Thyroid gland (tissue), 4 donors: ENCODE data around the gene NKD1. TPM values are rescaled to one million over a fixed set of nuclear protein-coding genes. Genes with fewer than 3 reads are reported as not detected.

ENCODE experiments used
- DNase-seq, 2 donors: peaks; one replicate each; pipeline ENCODE4 v3.0.0-alpha.2; 2019
- H3K27ac ChIP-seq, 3 donors: fragments of 200-600 bp; sonication (generic); 1 replicate in 2 of 3; 2 replicates in 1 of 3; pipeline ENCODE4 v1.5.1; 2016 to 2019; ENCODE audit warnings: mild to moderate bottlenecking in 1 of 3, moderate library complexity in 1 of 3
- H3K27me3 ChIP-seq: fragments of 200-600 bp; sonication (generic); one replicate; pipeline ENCODE4 v1.5.1; 2019
- H3K36me3 ChIP-seq, 2 donors: fragments of 200-600 bp; sonication (generic); one replicate each; pipeline ENCODE4 v1.5.1; 2016 to 2019
- H3K4me1 ChIP-seq, 2 donors: fragments of 200-600 bp; sonication (generic); one replicate each; pipeline ENCODE4 v1.5.1; 2017 to 2019
- H3K4me3 ChIP-seq, 3 donors: fragments of 200-600 bp; sonication (generic); replicated peaks in 1 of 3; 1 replicate in 2 of 3; 2 replicates in 1 of 3; pipeline ENCODE4 v1.5.1; 2016; ENCODE audit warnings: mild to moderate bottlenecking in 1 of 3
- H3K9me3 ChIP-seq: fragments of 200-600 bp; sonication (generic); one replicate; pipeline ENCODE4 v1.5.1; 2017
- POLR2A ChIP-seq, 2 donors: fragments of 450-650 bp; IDR thresholded peaks; one replicate each; pipeline ENCODE4 v1.6.1; 2017; ENCODE audit warnings: antibody characterized with exemption in 2 of 2, mild to moderate bottlenecking in 2 of 2, moderate library complexity in 1 of 2
- WGBS, 2 donors: methylation state at CpG; one replicate each; pipeline ENCODE4 v1.1.5; 2017; 5-methylcytosine and 5-hydroxymethylcytosine counted together
- intact Hi-C: fragments of 100-400 bp; cut with DNase I; formaldehyde crosslinking; loops from one replicate; pipeline ENCODE4 v1.15.1; 2023
- total RNA-seq, 4 donors: library from RNA; depleted of rRNA; stranded (reverse); fragments of >200 nt; gene quantifications; one replicate each; pipeline ENCODE4 v1.2.3, GENCODE V29; 2016
- TF ChIP-seq, protein P1 (sequence below), 6 experiments: fragments of 200-600 bp in 3 of 6; fragments of 450-650 bp in 3 of 6; sonication (generic) in 3 of 6; IDR thresholded peaks; one replicate each; pipeline ENCODE4 v1.5.1; 2016 to 2019; ENCODE audit warnings: antibody characterized with exemption in 6 of 6, mild to moderate bottlenecking in 2 of 6, inconsistent platforms in 1 of 6, moderate library complexity in 1 of 6

The NKD1 gene
- total RNA-seq, 4 donors from 2014 or later, result 0.63 to 13.8 (median 1.1) TPM

DNA sequence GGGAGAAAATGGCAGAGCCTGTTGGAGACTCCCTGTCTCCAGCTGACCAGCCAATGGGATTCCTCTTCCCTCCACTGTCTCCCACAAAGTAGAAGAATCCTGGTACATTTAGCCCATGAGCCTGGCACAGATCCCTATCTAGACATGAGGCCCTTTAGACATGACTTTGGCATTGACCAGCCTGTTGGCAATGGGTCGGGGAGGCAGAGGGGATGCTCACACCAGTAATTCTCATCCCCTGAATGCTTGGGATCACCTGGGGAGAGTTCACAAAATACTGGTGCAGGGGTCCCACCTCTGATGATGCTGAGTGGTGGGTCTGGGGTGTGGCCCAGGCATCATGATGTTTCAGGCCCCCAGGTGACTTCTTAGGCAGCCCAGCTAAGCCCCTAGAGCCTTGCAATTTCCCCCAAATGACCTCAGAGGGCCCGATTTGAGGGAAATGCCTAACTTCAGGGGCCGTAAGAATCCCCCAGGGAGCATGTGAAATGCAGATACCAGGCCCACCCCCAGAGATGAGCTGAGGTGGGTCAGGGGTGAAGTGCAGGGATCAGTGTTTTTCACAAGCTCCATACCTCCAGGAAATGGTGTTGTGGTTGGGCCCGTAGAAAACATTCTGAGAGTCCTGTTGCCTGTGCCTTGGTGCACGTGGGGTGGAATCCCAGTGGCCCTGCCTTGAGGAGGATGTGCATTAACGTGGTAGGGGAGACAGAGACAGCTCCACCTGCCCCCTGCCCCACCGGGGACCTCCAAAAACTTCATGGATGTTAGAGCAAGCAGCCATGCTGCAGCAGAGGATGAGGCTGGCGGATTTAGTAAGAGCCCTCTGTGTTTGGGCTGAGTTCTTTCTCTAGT, 90.8 kb downstream of the NKD1 start:
- no peaks in the 10 kb centered on the region for H3K36me3 ChIP-seq
- no peak for DNase-seq
- H3K4me3 ChIP-seq, result no peak overlapping the region
- H3K27ac ChIP-seq, result no peak overlapping the region
- no peaks in the 10 kb centered on the region for H3K9me3 ChIP-seq
- H3K27me3 ChIP-seq, result no peaks in the 10 kb centered on the region
- 82 to 85% methylated on average over 8 of the region's 8 CpGs for WGBS, 2 donors
- TF ChIP-seq POLR2A (IDR thresholded peaks at IDR 0.05), result no peak
- TF ChIP-seq, protein P1, sequence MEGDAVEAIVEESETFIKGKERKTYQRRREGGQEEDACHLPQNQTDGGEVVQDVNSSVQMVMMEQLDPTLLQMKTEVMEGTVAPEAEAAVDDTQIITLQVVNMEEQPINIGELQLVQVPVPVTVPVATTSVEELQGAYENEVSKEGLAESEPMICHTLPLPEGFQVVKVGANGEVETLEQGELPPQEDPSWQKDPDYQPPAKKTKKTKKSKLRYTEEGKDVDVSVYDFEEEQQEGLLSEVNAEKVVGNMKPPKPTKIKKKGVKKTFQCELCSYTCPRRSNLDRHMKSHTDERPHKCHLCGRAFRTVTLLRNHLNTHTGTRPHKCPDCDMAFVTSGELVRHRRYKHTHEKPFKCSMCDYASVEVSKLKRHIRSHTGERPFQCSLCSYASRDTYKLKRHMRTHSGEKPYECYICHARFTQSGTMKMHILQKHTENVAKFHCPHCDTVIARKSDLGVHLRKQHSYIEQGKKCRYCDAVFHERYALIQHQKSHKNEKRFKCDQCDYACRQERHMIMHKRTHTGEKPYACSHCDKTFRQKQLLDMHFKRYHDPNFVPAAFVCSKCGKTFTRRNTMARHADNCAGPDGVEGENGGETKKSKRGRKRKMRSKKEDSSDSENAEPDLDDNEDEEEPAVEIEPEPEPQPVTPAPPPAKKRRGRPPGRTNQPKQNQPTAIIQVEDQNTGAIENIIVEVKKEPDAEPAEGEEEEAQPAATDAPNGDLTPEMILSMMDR (IDR thresholded peaks at IDR 0.05), result no peak
- no peaks in the 10 kb centered on the region for H3K4me1 ChIP-seq
- intact Hi-C loops, result no loop called here

DNA sequence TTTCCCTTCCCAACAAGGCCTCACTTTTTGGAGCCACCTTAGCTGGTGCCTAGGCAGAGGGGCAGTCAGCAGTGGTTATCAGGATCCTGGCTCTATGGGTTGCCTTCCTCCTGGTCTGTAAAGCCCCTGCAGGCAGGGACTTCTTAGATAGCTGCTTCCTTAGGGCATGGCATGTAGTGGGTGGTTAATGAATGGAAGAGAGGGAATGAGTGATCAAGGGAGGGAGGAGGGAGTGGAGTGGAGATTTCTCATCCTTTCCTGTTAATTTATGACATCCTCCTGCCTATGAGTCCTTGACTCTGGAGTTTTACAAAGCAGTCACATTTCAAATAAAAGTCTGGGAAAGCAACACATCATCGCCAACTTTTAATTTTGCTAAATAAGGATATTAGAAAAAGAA, 92.2 kb downstream of the NKD1 start:
- H3K4me1 ChIP-seq, result no peaks in the 10 kb centered on the region
- TF ChIP-seq, protein P1 (IDR thresholded peaks at IDR 0.05), result no peak
- no peak for TF ChIP-seq POLR2A (IDR thresholded peaks at IDR 0.05)
- H3K36me3 ChIP-seq, result no peaks in the 10 kb centered on the region
- WGBS, 2 donors, result 97 to 100% methylated on average over 1 of the region's 1 CpG
- H3K9me3 ChIP-seq, result no peaks in the 10 kb centered on the region
- H3K27me3 ChIP-seq, result no peaks in the 10 kb centered on the region
- intact Hi-C loops, result no loop called here
- DNase-seq, result no peak
- H3K4me3 ChIP-seq, result no peak overlapping the region
- H3K27ac ChIP-seq, result no peak overlapping the region

DNA sequence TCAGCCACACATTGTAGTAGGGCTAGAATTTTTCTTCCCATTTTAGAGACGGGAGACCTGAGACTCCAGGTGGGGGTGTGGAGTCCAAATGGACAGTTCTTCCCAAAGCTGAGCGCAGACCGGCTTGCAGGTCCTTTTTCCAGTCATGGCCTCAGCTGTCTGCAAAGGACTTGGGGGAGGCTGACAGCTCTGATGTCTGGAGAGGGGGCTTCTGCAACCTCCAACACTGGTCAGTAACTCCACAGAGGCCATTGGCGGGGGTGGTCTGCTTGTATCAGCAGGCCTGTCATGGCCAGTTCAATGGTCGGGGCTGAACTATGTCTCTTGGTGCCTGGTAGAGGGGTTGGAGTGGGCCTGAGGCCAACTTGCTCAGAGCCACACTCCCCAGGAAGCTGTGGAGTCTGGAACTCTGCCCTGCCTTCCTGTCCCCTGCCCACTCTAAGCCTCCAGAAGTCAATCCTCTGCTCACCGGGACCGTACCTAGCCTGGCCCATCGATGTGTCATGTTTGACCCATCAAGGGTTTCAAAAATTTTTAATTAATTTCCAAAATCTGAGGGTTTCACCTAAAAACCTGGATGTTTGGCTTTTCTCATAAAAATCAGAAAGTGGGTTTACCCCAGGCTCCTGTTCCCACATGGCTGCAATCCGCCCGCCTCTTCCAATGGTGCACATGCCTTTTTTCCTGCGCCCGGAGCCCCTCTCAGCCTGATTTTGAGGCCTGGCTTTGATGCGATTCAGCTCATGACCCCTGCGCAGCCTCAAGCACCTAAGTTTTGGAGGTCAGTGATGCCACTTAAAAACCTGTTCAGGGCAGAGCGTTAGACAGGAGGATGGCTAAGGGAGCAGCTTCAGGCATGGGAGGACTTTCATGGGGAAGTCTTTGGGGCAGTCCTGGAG, 93.0 kb downstream of the NKD1 start:
- no peaks in the 10 kb centered on the region for H3K9me3 ChIP-seq
- H3K36me3 ChIP-seq, result no peaks in the 10 kb centered on the region
- H3K27me3 ChIP-seq, result no peaks in the 10 kb centered on the region
- TF ChIP-seq POLR2A (IDR thresholded peaks at IDR 0.05), result no peak
- TF ChIP-seq, protein P1 (IDR thresholded peaks at IDR 0.05), result no peak
- DNase-seq, result no peak
- 88 to 89% methylated on average over 13 to 15 of the region's 15 CpGs for WGBS, 2 donors
- intact Hi-C loops, result no loop called here
- no peak overlapping the region for H3K4me3 ChIP-seq
- no peaks in the 10 kb centered on the region for H3K4me1 ChIP-seq
- no peak overlapping the region for H3K27ac ChIP-seq

DNA sequence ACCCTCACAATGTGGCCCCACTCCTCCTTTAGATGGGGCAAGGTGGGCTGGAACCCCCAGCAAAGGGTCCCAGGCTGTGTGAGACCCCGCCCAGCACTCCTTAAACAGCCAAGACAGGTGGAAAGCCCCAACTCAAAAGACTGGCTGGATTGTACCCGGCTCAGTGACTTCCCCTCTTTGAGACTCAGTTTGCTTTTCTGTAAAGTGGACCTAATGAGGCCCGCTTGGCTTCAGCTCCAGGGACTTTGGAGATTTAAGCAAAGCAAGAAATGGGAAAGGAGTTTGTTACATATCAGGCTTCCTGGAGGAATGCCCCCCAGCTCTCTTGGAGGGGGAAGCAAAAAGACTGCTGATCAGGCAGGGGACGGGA, 93.6 kb downstream of the NKD1 start:
- Histone ChIP-seq H3K4me3 (no peak overlapping the region), H3K27ac (no peak overlapping the region), H3K4me1 (no peaks in the 10 kb centered on the region), H3K27me3 (no peaks in the 10 kb centered on the region), H3K36me3 (no peaks in the 10 kb centered on the region), H3K9me3 (no peaks in the 10 kb centered on the region)
- intact Hi-C loops, result no loop called here
- no peak for DNase-seq
- no peak for TF ChIP-seq POLR2A (IDR thresholded peaks at IDR 0.05)
- TF ChIP-seq, protein P1 (IDR thresholded peaks at IDR 0.05), result no peak
- 92 to 98% methylated on average over 4 of the region's 4 CpGs for WGBS, 2 donors

DNA sequence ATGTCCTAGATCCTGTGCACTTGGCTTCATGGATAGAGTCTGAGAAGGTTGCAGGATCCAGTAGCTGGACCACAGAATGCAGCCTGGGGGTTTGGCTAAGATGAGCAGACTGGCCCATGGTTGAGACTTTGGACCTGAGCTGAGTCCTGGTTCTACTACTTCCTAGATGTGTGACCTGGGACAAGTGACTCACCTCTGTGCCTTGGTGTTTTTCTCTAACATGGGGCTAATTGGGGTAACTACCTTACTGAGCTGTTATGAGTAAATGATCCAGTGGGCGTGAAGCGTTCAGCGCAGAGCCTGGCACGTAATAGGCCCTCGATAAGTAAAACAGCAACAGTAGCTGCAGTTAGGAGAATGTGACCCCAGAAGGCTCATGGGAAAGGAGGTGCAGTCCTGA, 94.2 kb downstream of the NKD1 start:
- no peak overlapping the region for H3K27ac ChIP-seq
- no peak for DNase-seq
- no peak for TF ChIP-seq POLR2A (IDR thresholded peaks at IDR 0.05)
- TF ChIP-seq, protein P1 (IDR thresholded peaks at IDR 0.05), result no peak
- H3K36me3 ChIP-seq, result no peaks in the 10 kb centered on the region
- H3K4me1 ChIP-seq, result no peaks in the 10 kb centered on the region
- H3K27me3 ChIP-seq, result no peaks in the 10 kb centered on the region
- H3K9me3 ChIP-seq, result no peaks in the 10 kb centered on the region
- intact Hi-C loops, result no loop called here
- 89 to 98% methylated on average over 5 of the region's 5 CpGs for WGBS, 2 donors
- no peak overlapping the region for H3K4me3 ChIP-seq
